ENCODE data around the gene FBXW5. TPM values are rescaled to one million over a fixed set of nuclear protein-coding genes. Genes with fewer than 3 reads are reported as not detected.

FBXW5 gene
- total and polyA plus RNA-seq, 10 of the 15 experiments (the other 5 are each of a cell fraction or from before 2014, with no cell fraction given): 0.21 to 97.3 (median 44.5) TPM

GRCh38 chr9:136901516-136902258 is 42.9 kb downstream of the FBXW5 start (continued):
- no peak; the same call in 1 of the 2 replicates for TF ChIP-seq ZNF687 (IDR thresholded peaks at IDR 0.05)
- no peak for TF ChIP-seq MTA2 (IDR thresholded peaks at IDR 0.05; ENCODE audit: low read depth)
- TF ChIP-seq PAX5 (IDR thresholded peaks at IDR 0.05; ENCODE audit: borderline replicate concordance, low read depth, low read length): peak; percentile 72
- TF ChIP-seq BCLAF1 (IDR thresholded peaks at IDR 0.05): no peak
- peak; percentile 61 for TF ChIP-seq EED (IDR thresholded peaks at IDR 0.05; ENCODE audit: low read depth)
- TF ChIP-seq RB1 (IDR thresholded peaks at IDR 0.05; ENCODE audit: borderline replicate concordance): no peak
- no peak for TF ChIP-seq STAT1 (conservative IDR thresholded peaks at IDR 0.05)
- TF ChIP-seq EZH2 (IDR thresholded peaks at IDR 0.05; ENCODE audit: borderline replicate concordance, control insufficient read depth, low read depth, low read length): no peak
- TF ChIP-seq POU2F2 (IDR thresholded peaks at IDR 0.05; ENCODE audit: borderline replicate concordance, low read depth, low read length): peak; percentile 35; the same call in 1 of the 3 replicates
- TF ChIP-seq E2F8 (IDR thresholded peaks at IDR 0.05; ENCODE audit: low read depth, partially characterized antibody): no peak
- no peak; the same call in 1 of the 2 replicates for TF ChIP-seq ATF7 (IDR thresholded peaks at IDR 0.05; ENCODE audit: low read depth)
- TF ChIP-seq MAX (IDR thresholded peaks at IDR 0.05; ENCODE audit: low read depth, low read length): 0 out of 2 replicates have a peak, but pooled peaks have one; percentile 14
- TF ChIP-seq NR2C2 (IDR thresholded peaks at IDR 0.05; ENCODE audit: borderline replicate concordance, control insufficient read depth, insufficient read length, low read depth): no peak
- no peak for TF ChIP-seq ZNF592 (IDR thresholded peaks at IDR 0.05)
